Stimulated activated CD4-positive, alpha-beta T cell treated with anti-CD3 and anti-CD28 coated beads, Interleukin-12 subunit alpha, Interleukin-12 subunit beta, amount 100 ng/mL, for 24 hours (primary cell): ENCODE measurements around the gene AQP5.

ENCODE experiments used
- DNase-seq, 2 experiments: peaks; one replicate each; pipeline ENCODE4 v3.0.0-alpha.2; 2020; ENCODE audit warnings: low read depth in 2 of 2

The AQP5 gene

DNA sequence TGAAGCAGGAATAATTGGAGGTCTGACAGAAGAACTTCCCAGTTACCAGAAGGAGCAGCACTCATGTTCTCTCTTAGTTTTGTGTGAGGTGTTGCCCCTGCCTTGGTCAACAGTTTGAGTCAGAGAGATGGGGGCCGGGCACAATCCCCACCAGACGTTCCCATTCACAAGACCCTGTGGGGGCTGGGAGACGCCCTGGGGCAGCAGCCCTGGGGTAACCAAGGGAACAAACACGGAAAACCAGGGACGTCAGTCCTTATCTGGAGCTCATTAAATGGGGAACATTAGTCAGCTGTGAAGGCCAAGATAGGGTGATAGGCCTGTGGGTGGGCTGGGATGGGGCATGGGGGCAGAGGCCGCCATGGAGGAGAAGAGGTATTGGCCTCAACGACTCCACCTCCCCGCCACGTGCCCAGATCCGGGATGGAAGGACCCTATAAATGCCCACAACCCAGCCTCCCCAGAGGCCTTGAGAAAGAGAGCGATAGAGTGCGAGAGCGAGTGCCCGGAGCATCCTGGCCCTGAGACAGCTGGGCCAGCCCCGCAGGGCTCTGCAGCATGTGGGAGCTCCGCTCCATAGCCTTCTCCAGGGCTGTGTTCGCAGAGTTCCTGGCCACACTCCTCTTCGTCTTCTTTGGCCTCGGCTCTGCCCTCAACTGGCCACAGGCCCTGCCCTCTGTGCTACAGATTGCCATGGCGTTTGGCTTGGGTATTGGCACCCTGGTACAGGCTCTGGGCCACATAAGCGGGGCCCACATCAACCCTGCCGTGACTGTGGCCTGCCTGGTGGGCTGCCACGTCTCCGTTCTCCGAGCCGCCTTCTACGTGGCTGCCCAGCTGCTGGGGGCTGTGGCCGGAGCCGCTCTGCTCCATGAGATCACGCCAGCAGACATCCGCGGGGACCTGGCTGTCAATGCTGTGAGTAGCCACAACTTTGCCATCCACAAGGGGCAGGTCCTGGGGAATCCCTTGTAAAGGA is 11.1 kb upstream of the AQP5 start, which contains the start of gene AQP2:
TSS of gene AQP2 (plus strand) at position 465 of the 979 bp plus-strand sequence. CDS start at position 559, 94 bp downstream.
- DNase-seq = no peak

- no peak for DNase-seq
These were observed 10.0 kb upstream of the AQP5 start for GRCh38 chr12:49951411-49952240.

DNA sequence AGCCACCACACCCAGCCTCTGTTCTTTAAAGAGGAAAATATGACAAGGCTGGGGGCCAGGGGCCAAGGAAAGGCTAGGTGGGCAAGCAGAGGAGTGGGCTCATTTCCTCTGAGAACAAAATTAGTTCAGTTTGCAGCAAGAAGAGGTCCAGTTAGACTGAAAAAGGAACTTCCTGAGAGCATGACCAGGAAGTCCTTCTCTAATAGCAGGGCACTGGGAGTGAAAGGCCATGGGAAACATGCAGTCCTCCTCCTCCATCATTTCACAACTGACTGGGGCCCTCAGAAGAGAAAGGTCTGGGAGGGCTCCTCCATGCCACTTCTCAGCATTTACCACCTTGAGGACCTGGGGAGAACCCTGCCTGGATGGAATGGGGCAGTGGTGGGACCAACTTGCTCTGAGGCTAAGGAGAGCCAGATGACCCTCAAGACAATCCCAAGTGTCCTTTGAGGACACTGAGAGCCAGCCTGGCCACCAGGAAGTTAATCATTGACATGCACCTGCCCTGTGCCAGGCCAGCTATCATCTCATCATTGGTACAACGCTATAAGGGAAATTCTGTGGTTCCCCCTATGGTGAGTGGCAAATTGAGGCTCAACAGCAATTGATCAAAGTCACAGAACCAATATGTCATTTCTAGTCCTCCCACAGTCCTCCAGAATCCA is 9.1 kb upstream of the AQP5 start:
- no peak for DNase-seq

GRCh38 chr12:49953151-49953550 is 8.5 kb upstream of the AQP5 start:
- DNase-seq = no peak

- DNase-seq = no peak
These were observed 7.5 kb upstream of the AQP5 start for GRCh38 chr12:49953961-49954846.

DNA sequence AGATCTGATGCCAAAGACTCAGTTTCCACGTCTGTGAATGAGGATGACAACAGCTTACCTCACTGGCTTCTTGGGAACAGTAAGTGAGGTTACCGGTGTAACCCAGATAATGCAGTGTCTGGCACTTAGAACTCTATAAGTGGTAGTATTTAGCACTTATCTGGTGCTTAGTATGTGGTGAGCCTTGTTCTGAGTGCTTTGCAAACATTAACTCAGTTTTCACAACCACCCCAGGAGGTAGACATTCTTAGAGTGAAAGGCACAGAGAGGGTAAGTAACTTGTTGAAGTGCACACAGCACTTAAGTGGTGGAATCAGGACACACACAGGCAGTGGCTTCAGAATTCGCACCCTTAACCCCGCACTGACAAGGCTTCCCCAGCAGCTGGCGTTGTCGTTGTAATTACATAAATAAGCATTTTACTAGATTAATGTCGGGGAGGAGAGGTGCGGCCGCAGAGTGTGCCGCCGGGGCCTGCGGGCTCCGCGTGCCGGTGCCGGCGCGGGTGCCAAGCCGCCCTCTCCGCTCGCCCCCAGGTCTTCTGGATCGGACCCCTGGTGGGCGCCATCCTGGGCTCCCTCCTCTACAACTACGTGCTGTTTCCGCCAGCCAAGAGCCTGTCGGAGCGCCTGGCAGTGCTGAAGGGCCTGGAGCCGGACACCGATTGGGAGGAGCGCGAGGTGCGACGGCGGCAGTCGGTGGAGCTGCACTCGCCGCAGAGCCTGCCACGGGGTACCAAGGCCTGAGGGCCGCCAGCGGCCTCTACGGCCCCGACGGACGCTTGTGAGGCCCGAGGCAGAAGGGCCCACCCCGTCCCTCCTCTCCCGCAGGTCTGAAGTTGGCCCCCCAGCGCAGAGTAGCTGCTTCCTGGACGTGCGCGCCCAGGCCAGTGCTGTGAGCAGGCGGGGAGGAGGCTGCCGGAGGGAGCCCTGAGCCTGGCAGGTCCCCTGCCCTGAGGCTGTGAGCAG is 6.5 kb upstream of the AQP5 start:
- DNase-seq = no peak

DNA sequence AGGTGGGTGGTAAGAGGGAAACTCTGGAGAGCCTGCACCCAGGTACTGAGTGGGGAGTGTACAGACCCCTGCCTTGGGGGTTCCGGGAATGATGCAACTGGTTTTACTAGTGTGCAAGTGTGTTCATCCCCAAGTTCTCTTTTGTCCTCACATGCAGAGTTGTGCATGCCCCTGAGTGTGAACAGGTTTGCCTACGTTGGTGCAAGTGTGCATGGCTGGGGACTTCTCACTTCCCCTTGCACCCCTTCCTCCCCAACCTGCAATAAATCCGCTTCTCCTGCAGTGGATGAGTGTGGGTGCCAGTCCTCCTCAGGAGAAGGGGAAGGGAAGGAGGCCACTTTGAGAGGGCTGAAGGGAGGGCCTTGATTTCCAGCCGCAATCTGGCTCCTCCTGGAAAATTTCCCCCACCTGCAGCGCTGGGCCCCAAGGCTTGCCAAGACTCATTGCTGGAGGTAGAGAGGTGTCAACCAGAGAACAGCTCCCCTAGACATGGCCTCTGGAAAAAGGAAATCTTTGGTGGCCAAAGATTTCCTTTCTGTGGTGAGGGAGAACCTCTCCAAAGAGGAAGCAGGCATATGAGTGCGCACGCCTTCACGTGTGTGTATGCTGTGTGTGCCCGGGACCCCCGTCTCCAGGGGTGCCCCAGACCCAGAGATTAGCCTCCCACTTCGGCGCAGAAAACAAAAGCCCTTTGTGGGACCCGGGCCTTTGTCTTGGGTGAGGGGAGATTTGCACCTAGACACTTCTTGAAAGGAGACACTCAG is 5.6 kb upstream of the AQP5 start:
- no peak for DNase-seq

DNA sequence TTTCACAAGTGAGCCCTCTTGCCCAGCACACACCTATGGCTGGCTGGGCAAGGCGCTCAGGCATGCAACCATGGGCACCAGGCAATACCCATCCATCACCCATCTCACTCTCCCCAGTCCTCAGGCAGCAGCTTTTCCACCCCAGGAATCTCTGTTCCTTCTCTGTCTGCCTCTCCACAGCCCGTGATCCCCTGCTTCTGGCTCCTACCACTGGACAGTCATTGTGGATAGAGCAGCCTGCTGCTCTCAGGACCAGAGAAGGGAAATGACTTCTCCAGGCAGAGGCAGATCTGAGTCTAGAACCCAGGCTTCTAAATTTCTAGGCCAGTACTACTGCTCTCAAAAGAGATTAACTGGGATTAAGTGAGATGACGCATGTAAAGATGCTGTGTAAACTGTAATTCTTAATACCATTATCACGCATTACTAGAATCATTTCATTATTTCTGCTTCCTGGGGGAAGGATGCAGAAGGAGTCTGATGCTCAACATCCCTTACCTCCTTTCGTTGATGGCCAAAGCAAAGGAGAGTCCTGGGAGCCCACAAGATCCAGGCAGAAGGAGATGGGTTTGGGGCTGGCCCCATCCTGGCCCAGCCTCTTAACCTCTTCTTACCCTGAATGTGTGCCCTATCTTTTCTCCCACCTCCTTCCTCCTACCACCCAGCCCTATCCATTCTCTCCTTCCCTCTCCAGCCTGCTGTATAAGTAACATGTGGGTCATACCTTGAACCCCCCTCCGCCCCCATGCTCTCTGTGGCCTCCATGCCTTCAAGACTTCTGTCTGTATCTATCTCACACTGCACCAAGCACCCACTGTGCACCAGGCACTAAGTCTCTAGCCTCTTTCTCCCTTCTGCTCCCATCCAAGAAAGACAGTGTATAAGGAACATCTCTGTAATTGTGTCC is 4.8 kb upstream of the AQP5 start:
- no peak for DNase-seq

DNA sequence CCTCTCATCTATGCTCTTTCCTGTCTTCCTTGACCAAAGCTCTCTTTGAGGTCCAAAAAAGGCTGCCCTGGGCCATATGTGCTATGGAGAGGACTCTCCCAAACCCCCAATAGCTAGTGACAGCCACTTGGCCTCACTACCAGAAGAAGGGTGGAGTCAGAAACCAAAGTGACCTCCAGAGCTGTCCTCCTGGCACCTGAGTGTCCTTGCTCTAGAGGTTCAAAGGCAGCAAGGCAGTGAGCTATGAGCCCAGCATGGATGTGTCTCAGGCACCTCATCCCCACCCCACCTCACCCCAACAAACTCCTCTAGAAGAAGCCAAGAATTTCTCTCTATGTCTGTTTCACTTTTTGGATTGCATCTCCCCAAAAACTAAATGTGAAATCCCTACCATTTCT is 4.1 kb upstream of the AQP5 start:
- no peak for DNase-seq

DNA sequence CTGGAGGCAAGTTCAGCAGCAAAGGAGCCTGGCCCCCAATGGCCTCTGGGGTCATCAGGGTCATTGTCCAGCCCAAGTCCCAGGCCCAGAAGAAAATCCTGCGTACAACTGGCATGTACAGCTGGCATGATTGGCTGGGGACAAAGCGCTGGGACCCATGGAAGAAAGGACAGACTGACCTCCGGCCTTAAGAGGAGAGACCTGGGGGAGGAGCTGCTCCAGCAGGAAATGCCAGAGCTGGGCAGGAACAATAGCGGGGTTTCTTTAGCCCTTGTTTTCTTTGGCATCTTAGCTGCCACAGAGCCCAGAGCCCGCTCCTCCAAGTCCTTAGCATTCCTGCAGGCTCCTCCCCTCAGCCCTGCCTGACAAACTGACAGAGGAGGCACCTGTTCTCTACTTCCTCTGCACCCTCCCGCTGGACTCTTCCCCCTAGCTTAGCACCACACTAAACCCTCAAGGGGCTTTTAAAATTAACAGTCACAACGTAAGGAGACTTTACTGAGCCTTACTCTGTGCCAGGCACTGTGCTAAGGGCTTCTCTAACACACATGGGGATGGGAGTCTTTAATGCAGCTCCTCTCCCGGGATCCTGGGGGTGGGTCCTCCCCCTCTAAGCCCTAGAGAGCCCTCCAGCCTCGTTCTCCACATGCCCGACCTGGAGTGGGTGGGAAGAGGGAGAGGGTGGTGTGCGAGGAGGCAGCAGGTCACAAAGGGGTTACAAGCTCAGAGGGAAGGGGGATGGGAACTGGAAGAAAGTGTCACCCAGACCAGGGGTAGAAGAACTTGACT is 1.8 kb upstream of the AQP5 start:
- no peak for DNase-seq

GRCh38 chr12:49960474-49961110 is 1.1 kb upstream of the AQP5 start:
- no peak for DNase-seq

DNA sequence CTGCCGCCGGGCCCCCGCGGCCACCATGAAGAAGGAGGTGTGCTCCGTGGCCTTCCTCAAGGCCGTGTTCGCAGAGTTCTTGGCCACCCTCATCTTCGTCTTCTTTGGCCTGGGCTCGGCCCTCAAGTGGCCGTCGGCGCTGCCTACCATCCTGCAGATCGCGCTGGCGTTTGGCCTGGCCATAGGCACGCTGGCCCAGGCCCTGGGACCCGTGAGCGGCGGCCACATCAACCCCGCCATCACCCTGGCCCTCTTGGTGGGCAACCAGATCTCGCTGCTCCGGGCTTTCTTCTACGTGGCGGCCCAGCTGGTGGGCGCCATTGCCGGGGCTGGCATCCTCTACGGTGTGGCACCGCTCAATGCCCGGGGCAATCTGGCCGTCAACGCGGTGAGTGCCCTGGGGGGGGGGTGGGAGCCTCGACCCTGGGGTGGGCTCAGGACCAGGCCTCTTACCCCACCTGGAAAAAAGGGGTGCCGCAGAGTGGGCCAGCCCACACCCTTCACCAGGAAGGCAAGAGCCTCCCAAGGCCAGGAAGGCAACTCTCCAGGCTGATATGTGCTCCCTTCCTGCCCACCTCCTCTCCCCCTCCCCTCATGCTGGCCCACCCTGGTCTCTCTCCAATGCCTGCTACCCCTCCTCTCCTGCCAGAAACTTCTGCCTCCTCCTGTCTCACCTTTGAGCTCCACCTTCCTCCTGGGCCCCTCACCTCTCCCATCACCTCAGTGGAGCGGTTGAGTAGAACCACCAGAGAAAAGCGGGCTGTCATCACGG is 507 bp downstream of the AQP5 start:
- DNase-seq = no peak

GRCh38 chr12:49962861-49963765 is 1.4 kb downstream of the AQP5 start:
- DNase-seq = no peak

DNA sequence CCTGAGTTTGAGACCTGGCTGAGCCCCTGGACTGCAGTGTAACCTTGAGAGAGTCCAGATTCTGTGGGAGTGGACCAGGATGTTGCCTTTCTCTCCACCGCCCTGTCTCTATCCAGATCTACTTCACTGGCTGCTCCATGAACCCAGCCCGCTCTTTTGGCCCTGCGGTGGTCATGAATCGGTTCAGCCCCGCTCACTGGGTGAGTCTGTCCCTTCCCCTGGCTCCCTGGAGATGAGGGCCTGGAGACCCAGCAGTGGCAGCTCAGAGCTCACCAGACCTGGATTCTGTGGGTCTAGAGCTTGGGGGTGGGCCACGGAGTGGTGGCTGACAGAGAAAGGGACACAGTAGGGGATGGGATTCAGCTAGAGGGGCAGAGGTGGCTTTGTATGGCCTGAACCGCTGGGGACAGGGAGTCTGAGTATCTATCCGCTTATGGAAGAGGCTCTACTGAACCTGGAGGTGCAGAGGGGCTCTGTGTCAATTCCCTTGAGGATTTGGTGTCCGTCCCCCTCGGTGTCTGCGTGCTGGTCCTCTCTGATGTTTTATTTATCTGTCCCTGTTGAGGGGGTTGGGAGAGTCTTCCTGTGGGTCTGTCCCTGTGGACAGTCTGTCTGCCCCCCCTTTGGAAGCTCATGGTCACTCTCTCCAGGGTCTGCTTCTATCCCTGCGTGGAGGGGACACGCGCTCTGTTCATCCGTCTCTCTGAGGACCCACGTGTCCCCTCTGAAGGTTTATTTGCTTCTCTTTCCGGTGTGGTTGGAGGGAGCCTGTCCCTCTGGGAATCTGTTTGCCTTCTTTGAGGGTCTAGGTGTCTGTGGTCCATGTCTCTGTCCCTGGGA is 2.5 kb downstream of the AQP5 start:
- DNase-seq = no peak
